ACC112 (cell line): ENCODE results near the gene R3HCC1L.
A peak's percentile ranks its signal among the peaks of the same experiment; 100 is the strongest.

Experiments
- H2AFZ ChIP-seq: fragments of 200-600 bp; sonication (generic); one replicate; pipeline ENCODE4 v1.6.0; 2017; ENCODE audit warnings: antibody characterized with exemption, low read length; ENCODE audit not compliant: unreplicated experiment
- H3K27ac ChIP-seq: fragments of 200-600 bp; sonication (generic); 2 replicates; pipeline ENCODE4 v1.5.1; 2014; ENCODE audit warnings: low read depth, mild to moderate bottlenecking, antibody characterized with exemption, low read length, moderate library complexity
- H3K27me3 ChIP-seq: fragments of 200-600 bp; sonication (generic); 2 replicates; pipeline ENCODE4 v1.6.1; 2014; ENCODE audit warnings: mild to moderate bottlenecking, antibody characterized with exemption, low read length, moderate library complexity, mixed read lengths; ENCODE audit not compliant: insufficient read depth
- H3K36me3 ChIP-seq: fragments of 200-600 bp; sonication (generic); 2 replicates; pipeline ENCODE4 v1.6.1; 2016; ENCODE audit warnings: mild to moderate bottlenecking, antibody characterized with exemption, low read length, moderate library complexity, mixed read lengths; ENCODE audit not compliant: insufficient read depth
- H3K4me1 ChIP-seq: fragments of 200-600 bp; sonication (generic); one replicate; pipeline ENCODE4 v1.6.1; 2016; ENCODE audit warnings: low read length, mixed read lengths; ENCODE audit not compliant: insufficient read depth, unreplicated experiment, control insufficient read depth
- H3K4me3 ChIP-seq: fragments of 200-600 bp; sonication (generic); 2 replicates; pipeline ENCODE4 v1.5.1; 2014; ENCODE audit warnings: mild to moderate bottlenecking, low read depth, low read length
- H3K79me2 ChIP-seq: fragments of 200-600 bp; sonication (generic); one replicate; pipeline ENCODE4 v1.6.0; 2016; ENCODE audit warnings: low read length; ENCODE audit not compliant: control insufficient read depth, unreplicated experiment, insufficient read depth

R3HCC1L gene

GRCh38 chr10:98134431-98135221 is at the start of gene R3HCC1L:
TSS of gene R3HCC1L (plus strand) at chr10:98134657. CDS start at chr10:98208115, 73,458 bp downstream.
- Histone ChIP-seq H3K4me1 (peaks cover 14% of the 10 kb centered on the region), H3K27ac (peak within 1 kb of the TSS; percentile 82), H3K4me3 (peak within 1 kb of the TSS; percentile 95), H2AFZ (peak within 1 kb of the TSS; percentile 96), H3K79me2 (peaks cover 49% of the 10 kb centered on the region), H3K27me3 (no peaks in the 10 kb centered on the region), H3K36me3 (no peaks in the 10 kb centered on the region)

GRCh38 chr10:98085238-98085637 is 49.2 kb upstream of the R3HCC1L start:
- Histone ChIP-seq H3K36me3 (no peaks in the 10 kb centered on the region), H3K79me2 (no peaks in the 10 kb centered on the region), H2AFZ (no peak overlapping the region), H3K27ac (no peak overlapping the region), H3K27me3 (peaks cover 64% of the 10 kb centered on the region), H3K4me1 (no peaks in the 10 kb centered on the region), H3K4me3 (no peak overlapping the region)

GRCh38 chr10:98086837-98087708 is 47.4 kb upstream of the R3HCC1L start:
- Histone ChIP-seq H3K36me3 (no peaks in the 10 kb centered on the region), H2AFZ (no peak overlapping the region), H3K27ac (no peak overlapping the region), H3K4me3 (no peak overlapping the region), H3K27me3 (peaks cover 60% of the 10 kb centered on the region), H3K4me1 (no peaks in the 10 kb centered on the region), H3K79me2 (no peaks in the 10 kb centered on the region)

GRCh38 chr10:98088186-98088971 is 46.1 kb upstream of the R3HCC1L start:
- no peak overlapping the region for H3K27ac ChIP-seq
- no peak overlapping the region for H3K4me3 ChIP-seq
- H3K4me1 ChIP-seq: no peaks in the 10 kb centered on the region
- no peak overlapping the region for H2AFZ ChIP-seq
- H3K79me2 ChIP-seq: no peaks in the 10 kb centered on the region
- peaks cover 58% of the 10 kb centered on the region for H3K27me3 ChIP-seq
- H3K36me3 ChIP-seq: no peaks in the 10 kb centered on the region

- no peaks in the 10 kb centered on the region for H3K36me3 ChIP-seq
- no peaks in the 10 kb centered on the region for H3K4me1 ChIP-seq
- H3K4me3 ChIP-seq: no peak overlapping the region
- no peaks in the 10 kb centered on the region for H3K79me2 ChIP-seq
- no peak overlapping the region for H3K27ac ChIP-seq
- peaks cover 63% of the 10 kb centered on the region for H3K27me3 ChIP-seq
- H2AFZ ChIP-seq: no peak overlapping the region
Measured at GRCh38 chr10:98090822-98091221, 43.6 kb upstream of the R3HCC1L start.

- no peak overlapping the region for H3K27ac ChIP-seq
- H3K4me1 ChIP-seq: no peaks in the 10 kb centered on the region
Measured at GRCh38 chr10:98096316-98096715, 38.1 kb upstream of the R3HCC1L start.

GRCh38 chr10:98096731-98097130 is 37.7 kb upstream of the R3HCC1L start:
- Histone ChIP-seq H3K79me2 (no peaks in the 10 kb centered on the region), H3K36me3 (no peaks in the 10 kb centered on the region), H3K27me3 (peaks cover 88% of the 10 kb centered on the region), H3K4me3 (no peak overlapping the region), H3K27ac (no peak overlapping the region), H2AFZ (no peak overlapping the region), H3K4me1 (no peaks in the 10 kb centered on the region)

More at GRCh38 chr10:98096316-98096715, 38.1 kb upstream of the R3HCC1L start:
- Histone ChIP-seq H3K4me3 (no peak overlapping the region), H3K36me3 (no peaks in the 10 kb centered on the region), H3K79me2 (no peaks in the 10 kb centered on the region), H3K27me3 (peaks cover 88% of the 10 kb centered on the region), H2AFZ (no peak overlapping the region)

- H2AFZ ChIP-seq: no peak overlapping the region
- no peak overlapping the region for H3K27ac ChIP-seq
- H3K36me3 ChIP-seq: no peaks in the 10 kb centered on the region
- peaks cover 93% of the 10 kb centered on the region for H3K27me3 ChIP-seq
- H3K79me2 ChIP-seq: no peaks in the 10 kb centered on the region
- no peaks in the 10 kb centered on the region for H3K4me1 ChIP-seq
- no peak overlapping the region for H3K4me3 ChIP-seq
Measured at GRCh38 chr10:98097175-98097574, 37.3 kb upstream of the R3HCC1L start.

GRCh38 chr10:98097616-98098015 is 36.8 kb upstream of the R3HCC1L start:
- H3K4me3 ChIP-seq: no peak overlapping the region
- no peaks in the 10 kb centered on the region for H3K4me1 ChIP-seq
- H3K27me3 ChIP-seq: peaks cover 94% of the 10 kb centered on the region
- H3K36me3 ChIP-seq: no peaks in the 10 kb centered on the region
- no peaks in the 10 kb centered on the region for H3K79me2 ChIP-seq
- no peak overlapping the region for H3K27ac ChIP-seq
- H2AFZ ChIP-seq: no peak overlapping the region

- no peaks in the 10 kb centered on the region for H3K36me3 ChIP-seq
- no peaks in the 10 kb centered on the region for H3K4me1 ChIP-seq
- H3K27me3 ChIP-seq: peaks cover 94% of the 10 kb centered on the region
- no peak overlapping the region for H2AFZ ChIP-seq
- H3K79me2 ChIP-seq: no peaks in the 10 kb centered on the region
- no peak overlapping the region for H3K4me3 ChIP-seq
- no peak overlapping the region for H3K27ac ChIP-seq
Measured at GRCh38 chr10:98098247-98098646, 36.2 kb upstream of the R3HCC1L start.
